Activated CD8-positive, alpha-beta T cell treated with anti-CD3 and anti-CD28 coated beads, Interleukin-2, amount 10 ng/mL, durations not matched to agents 7 days and 5 days (primary cell): ENCODE measurements around the gene GMCL2. TPM values are rescaled to one million over a fixed set of nuclear protein-coding genes. Genes with fewer than 3 reads are reported as not detected.

Experiments used
- ATAC-seq: fragments of 150-1000 bp; cut with Tn5 transposase; one replicate; pipeline ENCODE4 v1.10.0; 2021; ENCODE audit warnings: moderate library complexity
- CTCF ChIA-PET: fragments of 350-600 bp; sonication (Branson Sonifier 250); formaldehyde crosslinking; loops from one replicate; lab custom pipeline; 2021; ENCODE audit warnings: antibody characterized with exemption; lab: Charles Lee
- POLR2A ChIA-PET: fragments of 350-600 bp; sonication (Branson Sonifier 250); formaldehyde crosslinking; loops from one replicate; lab custom pipeline; 2021; ENCODE audit warnings: antibody characterized with exemption; lab: Charles Lee
- DNase-seq: peaks from one replicate; pipeline ENCODE4 v3.0.0-alpha.2; 2020
- H3K27ac Mint-ChIP-seq: one replicate; pipeline ENCODE4 v1.8.0; 2021; ENCODE audit warnings: mild to moderate bottlenecking, mixed read lengths
- H3K27me3 Mint-ChIP-seq: one replicate; pipeline ENCODE4 v1.8.0; 2021; ENCODE audit warnings: low read depth, mixed read lengths
- H3K36me3 Mint-ChIP-seq: one replicate; pipeline ENCODE4 v1.8.0; 2021; ENCODE audit warnings: low read depth, mixed read lengths
- H3K4me1 Mint-ChIP-seq: one replicate; pipeline ENCODE4 v1.8.0; 2021; ENCODE audit warnings: low read depth, mixed read lengths
- H3K4me3 Mint-ChIP-seq: one replicate; pipeline ENCODE4 v1.8.0; 2021; ENCODE audit warnings: mild to moderate bottlenecking, mixed read lengths
- H3K9me3 Mint-ChIP-seq: one replicate; pipeline ENCODE4 v1.8.0; 2022; ENCODE audit warnings: mixed read lengths; ENCODE audit not compliant: insufficient read depth
- total RNA-seq, 2 experiments: library from RNA; stranded (reverse); gene quantifications; one replicate each; pipeline ENCODE4 v1.2.3, GENCODE V29; 2021

Gene GMCL2
- total RNA-seq, 2 experiments from 2014 or later, result not detected

DNA sequence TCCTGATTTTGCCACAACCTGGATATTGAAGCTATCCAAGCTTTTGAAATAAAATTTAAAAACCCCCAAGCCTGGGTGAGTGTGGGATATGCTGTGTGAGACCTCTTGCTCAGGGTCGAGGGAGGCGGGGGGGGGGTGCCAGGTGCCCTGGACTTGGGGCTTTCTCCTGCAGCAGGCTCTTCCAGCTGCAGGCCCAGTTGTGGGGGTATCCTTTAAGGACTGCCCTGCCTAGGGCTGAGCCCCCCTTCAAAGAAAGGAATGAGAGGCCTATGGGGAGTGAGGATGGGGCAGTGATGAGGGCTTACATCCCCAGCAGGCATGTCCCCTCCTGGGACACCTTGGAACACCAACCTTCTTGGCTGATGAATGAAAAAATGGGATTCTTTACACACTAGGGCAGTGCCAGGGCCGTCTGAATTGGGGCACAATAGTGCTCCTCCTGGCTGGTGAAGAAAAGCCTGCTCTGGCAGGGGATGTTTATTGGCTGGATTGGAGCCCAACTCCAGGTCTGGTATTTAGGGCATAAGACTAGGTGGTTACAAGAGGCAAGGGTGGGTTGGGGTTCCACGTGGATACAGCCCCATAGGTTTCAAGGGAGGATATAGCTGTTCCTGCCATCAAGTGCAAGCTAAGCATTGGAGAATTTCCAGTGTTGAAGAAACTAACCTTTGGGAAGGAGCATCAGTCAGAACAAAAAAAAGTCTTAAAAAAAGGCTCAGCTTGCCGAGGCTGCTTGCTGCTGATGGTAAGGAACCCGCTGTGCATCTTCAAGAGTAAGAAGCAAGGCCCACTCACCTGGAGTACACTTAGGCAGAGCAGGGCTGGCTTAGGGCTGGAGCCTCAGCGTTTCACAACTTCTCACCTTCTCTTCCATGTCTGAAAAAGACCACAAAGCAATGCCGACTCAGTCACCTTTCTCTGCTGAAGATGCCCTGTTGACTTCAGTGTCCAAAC, 24.2 kb upstream of the GMCL2 start:
- ATAC-seq (no peak), DNase-seq (no peak)
- no peaks in the 10 kb centered on the region for H3K27me3 Mint-ChIP-seq
- peak overlapping the region; percentile 67 for H3K27ac Mint-ChIP-seq
- H3K9me3 Mint-ChIP-seq, result no peaks in the 10 kb centered on the region
- H3K4me3 Mint-ChIP-seq, result peak overlapping the region; percentile 31
- peaks cover 49% of the 10 kb centered on the region for H3K4me1 Mint-ChIP-seq
- H3K36me3 Mint-ChIP-seq, result peaks cover 90% of the 10 kb centered on the region
- ChIA-PET POLR2A (interaction anchor here (0.6 kb wide), 1 partner anchor 91 kb away, joined by 3 read pairs; no protein-coding TSS in a partner anchor), CTCF (no interaction called here)

DNA sequence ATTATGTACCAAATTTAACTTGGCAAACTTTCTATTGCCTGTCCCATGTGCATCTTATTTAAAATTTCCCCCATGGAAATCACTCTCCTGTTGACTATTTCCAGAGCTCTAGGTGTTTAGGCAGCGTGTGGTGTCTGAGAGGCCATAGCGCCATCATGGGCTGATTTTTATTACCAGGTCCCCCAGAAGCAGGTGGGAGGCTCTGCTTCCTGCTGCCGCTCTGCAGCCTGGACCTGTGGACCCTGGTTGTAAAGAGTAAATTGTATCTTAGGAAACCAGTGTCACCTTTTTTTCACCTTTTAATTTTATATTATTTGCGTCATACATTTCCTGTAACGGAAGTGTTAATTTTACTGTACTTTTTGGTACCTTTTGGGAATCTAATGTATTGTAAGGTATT, 23.5 kb upstream of the GMCL2 start:
- H3K4me1 Mint-ChIP-seq, result peaks cover 49% of the 10 kb centered on the region
- H3K27ac Mint-ChIP-seq, result peak overlapping the region; percentile 15
- POLR2A ChIA-PET, result no interaction called here

DNA sequence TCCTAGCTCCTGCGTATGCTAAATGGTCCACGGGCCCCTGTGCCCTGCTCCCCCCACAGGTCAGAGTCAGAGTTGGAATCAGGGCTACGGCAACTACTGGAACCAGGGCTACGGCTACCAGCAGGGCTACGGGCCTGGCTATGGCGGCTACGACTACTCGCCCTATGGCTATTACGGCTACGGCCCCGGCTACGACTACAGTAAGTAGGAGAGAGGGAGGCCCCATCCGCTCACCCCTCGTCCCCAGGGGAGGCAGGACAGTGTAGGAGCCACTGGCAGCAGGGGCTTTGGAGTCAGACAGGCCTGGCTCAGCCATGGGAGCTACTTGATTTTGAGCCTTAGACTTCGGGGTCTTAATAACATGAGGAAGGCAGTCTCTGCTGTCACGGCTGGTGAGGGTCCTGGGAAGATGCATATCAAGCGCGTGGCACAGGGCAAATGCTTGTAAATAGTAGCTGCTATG, 22.9 kb upstream of the GMCL2 start:
- Mint-ChIP-seq H3K36me3 (peaks cover 94% of the 10 kb centered on the region), H3K27me3 (no peaks in the 10 kb centered on the region), H3K27ac (peak overlapping the region; percentile 64), H3K4me3 (no peak overlapping the region), H3K9me3 (no peaks in the 10 kb centered on the region), H3K4me1 (peaks cover 49% of the 10 kb centered on the region)
- CTCF ChIA-PET, result no interaction called here
- DNase-seq (no peak), ATAC-seq (no peak)
- POLR2A ChIA-PET, result interaction anchor here (1.1 to 1.3 kb wide), 2 partner anchors 21 to 91 kb away, joined by 3 to 5 read pairs; no protein-coding TSS in a partner anchor

More for the DNA sequence above, 23.5 kb upstream of the GMCL2 start:
- CTCF ChIA-PET, result no interaction called here
- no peaks in the 10 kb centered on the region for H3K9me3 Mint-ChIP-seq
- DNase-seq, result no peak
- H3K36me3 Mint-ChIP-seq, result peaks cover 93% of the 10 kb centered on the region
- no peak for ATAC-seq
- H3K27me3 Mint-ChIP-seq, result no peaks in the 10 kb centered on the region
- no peak overlapping the region for H3K4me3 Mint-ChIP-seq

DNA sequence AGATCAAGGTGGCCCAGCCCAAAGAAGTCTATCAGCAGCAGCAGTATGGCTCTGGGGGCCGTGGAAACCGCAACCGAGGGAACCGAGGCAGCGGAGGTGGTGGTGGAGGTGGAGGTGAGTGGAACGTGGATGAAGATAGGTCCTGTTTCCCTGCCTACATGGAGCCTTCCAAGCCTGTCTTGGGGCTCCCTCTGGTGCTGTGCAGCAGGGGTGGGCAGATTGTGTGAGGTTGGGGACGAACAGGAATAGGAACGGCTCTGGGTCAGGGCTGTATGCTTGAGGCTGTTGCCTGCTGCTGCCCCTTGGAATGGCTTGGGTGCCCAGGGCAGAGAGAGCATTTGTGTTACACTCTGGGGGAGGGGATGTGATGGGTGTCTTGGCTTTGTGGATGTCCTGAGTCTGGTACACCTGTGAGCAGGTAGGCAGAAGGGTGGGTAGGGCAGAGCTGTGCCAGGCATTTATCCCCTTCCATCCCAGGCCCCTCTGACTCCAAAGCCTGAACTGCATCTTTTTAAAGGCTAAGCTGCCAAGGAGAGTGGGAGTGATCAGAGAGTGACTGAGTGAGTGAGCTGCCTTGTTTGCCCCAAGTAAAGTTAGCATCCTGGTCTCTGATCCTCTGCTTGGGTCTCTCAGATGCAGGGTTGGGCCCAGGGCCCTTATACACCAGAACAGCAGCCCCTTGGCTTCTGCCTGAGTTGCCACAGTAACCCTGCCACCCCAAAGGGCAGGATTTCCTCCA, 22.3 kb upstream of the GMCL2 start:
- Mint-ChIP-seq H3K27ac (peak overlapping the region; percentile 60), H3K4me3 (no peak overlapping the region), H3K4me1 (peaks cover 49% of the 10 kb centered on the region), H3K36me3 (peaks cover 89% of the 10 kb centered on the region), H3K9me3 (no peaks in the 10 kb centered on the region), H3K27me3 (no peaks in the 10 kb centered on the region)
- CTCF ChIA-PET, result no interaction called here
- DNase-seq (no peak), ATAC-seq (no peak)
- POLR2A ChIA-PET, result interaction anchor here (1.1 to 1.3 kb wide), 2 partner anchors 22 to 90 kb away, joined by 3 to 5 read pairs; no protein-coding TSS in a partner anchor

DNA sequence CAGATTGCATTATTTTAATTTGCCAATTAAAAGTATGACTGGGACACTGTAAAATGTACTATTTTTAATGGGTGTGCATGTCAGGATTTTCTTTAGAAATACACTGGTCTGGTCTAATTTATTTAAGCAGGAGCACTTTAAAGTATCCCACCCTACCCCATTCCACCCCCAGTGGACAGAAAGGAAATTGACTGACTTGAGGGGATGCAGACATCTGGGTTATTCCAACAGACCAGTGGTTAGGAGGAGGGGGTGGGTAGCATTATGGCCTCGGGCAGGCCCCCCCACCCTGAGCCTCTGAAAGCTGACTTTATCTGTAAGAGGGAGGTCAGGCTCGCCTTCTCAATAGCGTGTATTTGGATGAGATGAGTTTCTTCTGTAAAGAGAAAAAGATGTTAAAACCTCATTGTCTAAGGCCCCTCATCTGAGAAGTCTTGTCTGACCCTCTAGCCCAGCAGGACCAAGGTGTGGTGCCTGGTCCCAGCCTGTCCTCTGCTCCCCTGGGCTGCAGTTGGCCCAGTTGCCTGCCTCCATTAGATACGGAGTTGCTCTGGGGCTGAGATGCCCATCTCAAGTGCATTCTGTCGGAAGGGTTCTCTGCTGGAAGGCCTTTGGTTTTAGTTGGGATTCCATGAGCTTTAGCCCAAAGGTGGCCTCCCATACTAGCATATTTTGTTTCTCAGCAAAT, 21.5 kb upstream of the GMCL2 start:
- ChIA-PET CTCF (no interaction called here), POLR2A (interaction anchor here (1.3 kb wide), 1 partner anchor 23 kb away, joined by 5 read pairs; no protein-coding TSS in a partner anchor)
- ATAC-seq (no peak), DNase-seq (no peak)
- peaks cover 2% of the 10 kb centered on the region for H3K27me3 Mint-ChIP-seq
- H3K4me1 Mint-ChIP-seq, result peaks cover 47% of the 10 kb centered on the region
- no peaks in the 10 kb centered on the region for H3K9me3 Mint-ChIP-seq
- H3K4me3 Mint-ChIP-seq, result no peak overlapping the region
- H3K27ac Mint-ChIP-seq, result peak overlapping the region; percentile 55
- H3K36me3 Mint-ChIP-seq, result peaks cover 86% of the 10 kb centered on the region

DNA sequence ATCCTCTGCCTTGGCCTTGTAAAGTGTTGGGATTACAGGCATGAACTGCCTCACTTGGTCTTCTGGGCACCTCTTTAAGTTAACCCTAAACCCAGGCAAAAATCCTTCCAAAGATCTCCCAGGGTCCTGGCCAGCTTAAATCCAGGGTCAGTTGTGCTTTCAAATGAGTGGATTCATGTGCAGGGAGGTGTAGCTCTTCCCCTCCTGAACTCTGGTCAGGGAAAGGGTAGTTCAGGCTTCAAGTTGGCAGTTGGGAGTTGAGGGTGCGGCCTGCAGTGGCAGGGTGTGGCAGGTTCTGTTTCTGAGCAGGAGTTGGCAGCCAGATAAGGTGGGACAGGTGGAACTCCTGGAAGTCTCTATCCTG, 20.7 kb upstream of the GMCL2 start:
- H3K4me1 Mint-ChIP-seq, result peaks cover 45% of the 10 kb centered on the region
- no peak for ATAC-seq
- ChIA-PET POLR2A (interaction anchor here (3.9 kb wide), 1 partner anchor 8 kb away, joined by 21 read pairs; no protein-coding TSS in a partner anchor), CTCF (no interaction called here)
- H3K36me3 Mint-ChIP-seq, result peaks cover 79% of the 10 kb centered on the region
- H3K27ac Mint-ChIP-seq, result peak overlapping the region; percentile 21
- H3K4me3 Mint-ChIP-seq, result peak overlapping the region; percentile 89
- no peak for DNase-seq
- H3K27me3 Mint-ChIP-seq, result peaks cover 2% of the 10 kb centered on the region
- no peaks in the 10 kb centered on the region for H3K9me3 Mint-ChIP-seq

DNA sequence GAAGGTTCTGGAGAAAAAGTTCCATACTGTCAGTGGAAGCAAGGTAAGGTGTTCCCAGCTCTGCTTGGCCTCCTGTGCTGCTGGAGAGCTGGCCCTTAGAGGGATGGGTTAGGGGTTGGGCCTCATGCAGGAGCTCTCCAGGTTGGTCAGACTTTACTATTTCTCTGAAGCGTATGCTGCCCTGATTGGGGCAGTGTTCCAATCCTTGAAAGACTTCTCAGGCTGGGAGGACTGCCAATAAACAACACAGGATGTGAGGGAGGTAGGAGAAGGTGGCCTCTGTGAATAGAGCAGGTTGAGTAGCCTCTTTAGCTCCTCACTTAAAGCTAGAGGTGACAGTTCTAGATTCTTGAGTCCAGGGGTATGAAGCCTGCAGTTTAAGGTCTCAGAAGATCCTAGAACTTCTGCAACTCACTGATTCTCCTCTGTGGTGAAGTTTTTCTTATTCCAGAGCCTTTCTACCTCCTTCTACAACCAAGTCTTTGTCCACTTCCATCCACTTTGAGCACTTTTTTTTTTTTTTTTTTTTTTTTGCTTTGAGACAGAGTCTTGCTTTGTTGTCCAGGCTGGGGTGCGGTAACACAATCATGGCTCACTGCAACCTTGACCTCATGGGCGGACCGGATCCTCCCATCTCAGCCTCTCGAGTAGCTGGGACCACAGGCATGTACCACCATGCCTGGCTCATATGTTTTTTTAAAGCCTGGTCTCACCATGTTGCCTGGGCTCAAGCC, 20.2 kb upstream of the GMCL2 start:
- ATAC-seq (no peak), DNase-seq (no peak)
- H3K27me3 Mint-ChIP-seq, result peaks cover 2% of the 10 kb centered on the region
- H3K36me3 Mint-ChIP-seq, result peaks cover 73% of the 10 kb centered on the region
- ChIA-PET CTCF (interaction anchor here (0.6 to 1.6 kb wide), 2 partner anchors 28 to 131 kb away, joined by 3 to 6 read pairs; no protein-coding TSS in a partner anchor), POLR2A (interaction anchor here (3.9 kb wide), 1 partner anchor 9 kb away, joined by 21 read pairs; no protein-coding TSS in a partner anchor)
- no peaks in the 10 kb centered on the region for H3K9me3 Mint-ChIP-seq
- H3K4me1 Mint-ChIP-seq, result peaks cover 47% of the 10 kb centered on the region
- H3K27ac Mint-ChIP-seq, result peak overlapping the region; percentile 76
- H3K4me3 Mint-ChIP-seq, result peak overlapping the region; percentile 89

DNA sequence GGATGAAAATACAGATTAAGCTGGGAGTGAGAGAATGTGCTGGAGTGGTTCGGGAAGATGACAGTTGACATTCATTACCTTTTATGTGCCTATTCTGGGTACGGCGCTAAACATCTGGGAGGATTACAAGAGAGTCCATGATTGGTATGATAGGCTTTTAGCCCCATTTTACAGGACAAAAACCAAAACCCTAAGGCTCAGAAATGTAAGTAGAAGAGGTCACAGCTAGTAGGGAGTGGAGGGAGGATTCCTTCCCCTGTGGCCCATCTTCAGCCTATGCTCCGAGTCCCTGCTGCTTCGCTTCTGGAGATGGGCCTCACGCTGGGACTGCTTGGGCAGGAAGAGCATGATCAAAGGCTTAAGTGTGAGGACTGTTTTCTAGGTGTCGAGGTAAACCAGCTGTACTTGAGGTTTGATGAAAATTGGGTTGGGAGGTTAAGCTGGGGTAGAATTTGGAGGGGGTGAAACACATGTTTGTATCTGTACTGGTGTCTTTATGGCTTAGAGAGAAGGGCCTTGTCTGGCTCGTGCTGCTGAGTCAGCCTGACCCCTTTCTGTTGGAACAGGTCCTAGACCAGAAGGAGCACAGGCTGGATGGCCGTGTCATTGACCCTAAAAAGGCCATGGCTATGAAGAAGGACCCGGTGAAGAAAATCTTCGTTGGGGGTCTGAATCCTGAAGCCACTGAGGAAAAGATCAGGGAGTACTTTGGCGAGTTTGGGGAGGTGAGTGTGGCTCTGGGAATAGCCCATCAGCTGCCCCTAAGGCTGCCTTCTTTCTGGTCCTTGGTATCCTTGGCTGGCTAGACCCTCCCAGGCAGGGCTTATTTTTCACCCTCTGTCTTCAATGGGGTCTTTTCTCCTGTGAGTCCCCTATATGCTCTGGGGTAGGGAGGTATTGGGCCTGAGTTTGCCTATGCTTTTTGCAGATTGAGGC, 19.3 kb upstream of the GMCL2 start:
- POLR2A ChIA-PET, result interaction anchor here (0.9 to 3.9 kb wide), 3 partner anchors 10 to 29 kb away, joined by 3 to 21 read pairs (median 3); no protein-coding TSS in a partner anchor
- DNase-seq (no peak), ATAC-seq (no peak)
- CTCF ChIA-PET, result interaction anchor here (0.6 to 1.8 kb wide), 5 partner anchors 10 to 131 kb away, joined by 3 to 11 read pairs (median 5); no protein-coding TSS in a partner anchor
- peaks cover 44% of the 10 kb centered on the region for H3K4me1 Mint-ChIP-seq
- H3K27ac Mint-ChIP-seq, result peak overlapping the region; percentile 85
- H3K9me3 Mint-ChIP-seq, result no peaks in the 10 kb centered on the region
- H3K36me3 Mint-ChIP-seq, result peaks cover 64% of the 10 kb centered on the region
- H3K27me3 Mint-ChIP-seq, result peaks cover 2% of the 10 kb centered on the region
- peak overlapping the region; percentile 89 for H3K4me3 Mint-ChIP-seq

DNA sequence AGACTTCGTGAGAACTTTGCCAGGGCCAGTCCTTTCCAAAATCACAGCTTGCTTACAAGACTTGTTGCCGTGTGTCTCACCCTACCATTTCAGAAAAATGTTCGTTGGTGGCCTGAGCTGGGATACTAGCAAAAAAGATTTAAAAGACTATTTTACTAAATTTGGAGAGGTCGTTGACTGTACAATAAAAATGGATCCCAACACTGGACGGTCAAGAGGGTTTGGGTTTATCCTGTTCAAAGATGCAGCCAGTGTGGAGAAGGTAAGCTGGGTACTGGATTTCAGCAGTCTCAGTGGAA, 18.5 kb upstream of the GMCL2 start:
- peaks cover 44% of the 10 kb centered on the region for H3K4me1 Mint-ChIP-seq
- no peaks in the 10 kb centered on the region for H3K9me3 Mint-ChIP-seq
- ChIA-PET CTCF (interaction anchor here (0.6 to 1.8 kb wide), 5 partner anchors 10 to 130 kb away, joined by 3 to 11 read pairs (median 5); no protein-coding TSS in a partner anchor), POLR2A (interaction anchor here (0.9 to 3.9 kb wide), 3 partner anchors 10 to 29 kb away, joined by 3 to 21 read pairs (median 3); no protein-coding TSS in a partner anchor)
- ATAC-seq (no peak), DNase-seq (no peak)
- H3K4me3 Mint-ChIP-seq, result peak overlapping the region; percentile 89
- peaks cover 2% of the 10 kb centered on the region for H3K27me3 Mint-ChIP-seq
- H3K27ac Mint-ChIP-seq, result peak overlapping the region; percentile 85
- H3K36me3 Mint-ChIP-seq, result peaks cover 57% of the 10 kb centered on the region
